Transverse colon (tissue), 4 donors: ENCODE results near the gene TNNC1.

Experiments used
- POLR2A ChIP-seq: fragments of 450-650 bp; IDR thresholded peaks from one replicate; pipeline ENCODE4 v1.6.1; 2016; ENCODE audit warnings: antibody characterized with exemption, mild to moderate bottlenecking, moderate library complexity
- POLR2AphosphoS5 ChIP-seq, 3 donors: sonication (generic); formaldehyde crosslinking; IDR thresholded peaks; one replicate each; pipeline ENCODE4 v1.6.1; 2016; ENCODE audit warnings: antibody characterized with exemption in 3 of 3
- TF ChIP-seq, protein P1 (sequence below), 5 experiments: fragments of 200-600 bp in 3 of 5; fragments of 450-650 bp in 2 of 5; sonication (generic) in 3 of 5; IDR thresholded peaks; 1 replicate in 2 of 5; 2 replicates in 3 of 5; pipeline ENCODE4 v1.5.1; 2016 to 2017; ENCODE audit warnings: antibody characterized with exemption in 5 of 5, inconsistent platforms in 3 of 5, mild to moderate bottlenecking in 2 of 5, moderate library complexity in 1 of 5

- TF ChIP-seq, protein P1, sequence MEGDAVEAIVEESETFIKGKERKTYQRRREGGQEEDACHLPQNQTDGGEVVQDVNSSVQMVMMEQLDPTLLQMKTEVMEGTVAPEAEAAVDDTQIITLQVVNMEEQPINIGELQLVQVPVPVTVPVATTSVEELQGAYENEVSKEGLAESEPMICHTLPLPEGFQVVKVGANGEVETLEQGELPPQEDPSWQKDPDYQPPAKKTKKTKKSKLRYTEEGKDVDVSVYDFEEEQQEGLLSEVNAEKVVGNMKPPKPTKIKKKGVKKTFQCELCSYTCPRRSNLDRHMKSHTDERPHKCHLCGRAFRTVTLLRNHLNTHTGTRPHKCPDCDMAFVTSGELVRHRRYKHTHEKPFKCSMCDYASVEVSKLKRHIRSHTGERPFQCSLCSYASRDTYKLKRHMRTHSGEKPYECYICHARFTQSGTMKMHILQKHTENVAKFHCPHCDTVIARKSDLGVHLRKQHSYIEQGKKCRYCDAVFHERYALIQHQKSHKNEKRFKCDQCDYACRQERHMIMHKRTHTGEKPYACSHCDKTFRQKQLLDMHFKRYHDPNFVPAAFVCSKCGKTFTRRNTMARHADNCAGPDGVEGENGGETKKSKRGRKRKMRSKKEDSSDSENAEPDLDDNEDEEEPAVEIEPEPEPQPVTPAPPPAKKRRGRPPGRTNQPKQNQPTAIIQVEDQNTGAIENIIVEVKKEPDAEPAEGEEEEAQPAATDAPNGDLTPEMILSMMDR (IDR thresholded peaks at IDR 0.05): no peak
- TF ChIP-seq POLR2AphosphoS5 (IDR thresholded peaks at IDR 0.05): no peak
- TF ChIP-seq POLR2A: no peak
Measured at GRCh38 chr3:52492059-52492458, 38.2 kb upstream of the TNNC1 start.
